Body of pancreas (tissue), 4 donors: Measurements from ENCODE around the gene MPDZ.

ENCODE experiments used
- CTCF ChIP-seq, 7 experiments: fragments of 450-650 bp in 4 of 7; fragments of 200-600 bp in 3 of 7; sonication (generic) in 3 of 7; IDR thresholded peaks; one replicate each; pipeline ENCODE4 v1.5.1; 2016 to 2019; ENCODE audit warnings: antibody characterized with exemption in 7 of 7
- POLR2A ChIP-seq, 3 donors: fragments of 450-650 bp; IDR thresholded peaks; one replicate each; pipeline ENCODE4 v1.6.1; 2016; ENCODE audit warnings: antibody characterized with exemption in 3 of 3, mild to moderate bottlenecking in 2 of 3

DNA sequence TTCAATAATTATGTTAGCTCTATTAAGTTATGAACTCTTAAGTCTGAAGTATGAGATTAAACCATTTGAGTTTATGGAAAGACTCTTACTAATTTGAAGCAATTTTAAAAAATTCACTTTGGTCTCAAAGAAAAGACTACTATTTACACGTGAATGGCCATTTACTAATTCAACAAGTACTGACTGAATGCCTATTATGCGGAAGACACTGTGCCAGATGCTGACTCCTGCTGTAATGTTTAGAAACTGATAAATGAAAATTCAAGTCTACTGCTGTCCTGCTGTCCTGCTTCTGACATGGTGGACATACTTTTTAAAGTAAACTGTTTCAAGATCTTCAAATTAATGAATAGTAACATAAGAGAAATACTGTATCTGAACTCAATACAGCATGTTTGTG, 116.2 kb downstream of the MPDZ start:
- TF ChIP-seq CTCF (IDR thresholded peaks at IDR 0.05) (no peak), POLR2A (IDR thresholded peaks at IDR 0.05) (no peak)
